Glutamatergic neuron (in vitro differentiated cells): ENCODE results near the gene SNX24. TPM values are rescaled to one million over a fixed set of nuclear protein-coding genes. Genes with fewer than 3 reads are reported as not detected.

Experiments
- DNase-seq: peaks from one replicate; pipeline ENCODE4 v3.0.0; 2022
- H3K27ac Mint-ChIP-seq: one replicate; pipeline ENCODE4 v1.8.0; 2020; ENCODE audit warnings: mild to moderate bottlenecking, mixed read lengths, inconsistent platforms; ENCODE audit not compliant: unreplicated experiment
- H3K27me3 Mint-ChIP-seq: one replicate; pipeline ENCODE4 v1.8.0; 2020; ENCODE audit warnings: mild to moderate bottlenecking, moderate library complexity, mixed read lengths, inconsistent platforms; ENCODE audit not compliant: unreplicated experiment
- H3K36me3 Mint-ChIP-seq: one replicate; pipeline ENCODE4 v1.8.0; 2020; ENCODE audit warnings: mild to moderate bottlenecking, mixed read lengths, inconsistent platforms; ENCODE audit not compliant: unreplicated experiment
- H3K4me1 Mint-ChIP-seq: one replicate; pipeline ENCODE4 v1.8.0; 2020; ENCODE audit warnings: mild to moderate bottlenecking, low read depth, mixed read lengths, inconsistent platforms; ENCODE audit not compliant: unreplicated experiment
- H3K4me3 Mint-ChIP-seq: one replicate; pipeline ENCODE4 v1.8.0; 2020; ENCODE audit warnings: mild to moderate bottlenecking, mixed read lengths, inconsistent platforms; ENCODE audit not compliant: unreplicated experiment
- H3K9me3 Mint-ChIP-seq: one replicate; pipeline ENCODE4 v1.8.0; 2020; ENCODE audit warnings: mild to moderate bottlenecking, moderate library complexity, mixed read lengths, inconsistent platforms; ENCODE audit not compliant: unreplicated experiment
- total RNA-seq: library from RNA; stranded (reverse); fragmentation: NEBNext Ultra II Directional; extraction: Animal tissue kit (Norgen Biotek cat#: 25700); gene quantifications from one replicate; pipeline ENCODE4 v1.2.1, GENCODE V29; 2021; ENCODE audit not compliant: unreplicated experiment
- TF ChIP-seq, protein P1 (sequence below): fragments of 200-600 bp; sonication (generic); IDR thresholded peaks from one replicate; pipeline ENCODE4 v1.5.0; 2021; ENCODE audit not compliant: partially characterized antibody, unreplicated experiment

SNX24 gene
- total RNA-seq, 1 donor from 2014 or later, result 21.8 TPM

DNA sequence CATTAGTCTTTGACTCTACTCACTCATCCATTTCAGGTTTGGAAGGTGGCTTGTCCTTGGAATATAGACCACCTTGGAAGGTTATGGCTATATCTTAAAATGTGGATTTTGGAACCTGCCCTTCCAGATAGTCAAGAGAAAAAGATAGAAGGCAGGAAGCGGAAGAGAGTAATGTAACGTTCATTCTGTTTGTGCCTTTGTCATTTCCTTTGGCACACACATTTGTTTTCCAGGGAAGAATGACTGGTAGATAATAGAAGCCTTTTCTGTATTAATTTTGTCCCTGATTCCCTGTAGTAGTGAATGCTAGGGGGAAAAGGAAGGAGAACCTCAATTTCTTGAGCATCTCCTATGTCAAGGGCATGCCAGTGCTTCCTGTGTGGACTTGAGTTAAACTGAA is 136.4 kb downstream of the SNX24 start:
- H3K4me3 Mint-ChIP-seq, result no peak overlapping the region
- H3K27me3 Mint-ChIP-seq, result no peaks in the 10 kb centered on the region
- H3K4me1 Mint-ChIP-seq, result peaks cover 32% of the 10 kb centered on the region
- TF ChIP-seq, protein P1, sequence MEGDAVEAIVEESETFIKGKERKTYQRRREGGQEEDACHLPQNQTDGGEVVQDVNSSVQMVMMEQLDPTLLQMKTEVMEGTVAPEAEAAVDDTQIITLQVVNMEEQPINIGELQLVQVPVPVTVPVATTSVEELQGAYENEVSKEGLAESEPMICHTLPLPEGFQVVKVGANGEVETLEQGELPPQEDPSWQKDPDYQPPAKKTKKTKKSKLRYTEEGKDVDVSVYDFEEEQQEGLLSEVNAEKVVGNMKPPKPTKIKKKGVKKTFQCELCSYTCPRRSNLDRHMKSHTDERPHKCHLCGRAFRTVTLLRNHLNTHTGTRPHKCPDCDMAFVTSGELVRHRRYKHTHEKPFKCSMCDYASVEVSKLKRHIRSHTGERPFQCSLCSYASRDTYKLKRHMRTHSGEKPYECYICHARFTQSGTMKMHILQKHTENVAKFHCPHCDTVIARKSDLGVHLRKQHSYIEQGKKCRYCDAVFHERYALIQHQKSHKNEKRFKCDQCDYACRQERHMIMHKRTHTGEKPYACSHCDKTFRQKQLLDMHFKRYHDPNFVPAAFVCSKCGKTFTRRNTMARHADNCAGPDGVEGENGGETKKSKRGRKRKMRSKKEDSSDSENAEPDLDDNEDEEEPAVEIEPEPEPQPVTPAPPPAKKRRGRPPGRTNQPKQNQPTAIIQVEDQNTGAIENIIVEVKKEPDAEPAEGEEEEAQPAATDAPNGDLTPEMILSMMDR, result no peak
- DNase-seq, result no peak
- no peaks in the 10 kb centered on the region for H3K36me3 Mint-ChIP-seq
- no peak overlapping the region for H3K27ac Mint-ChIP-seq
- H3K9me3 Mint-ChIP-seq, result no peaks in the 10 kb centered on the region

GRCh38 chr5:122982376-122982775 is 137.0 kb downstream of the SNX24 start:
- Mint-ChIP-seq H3K4me1 (peaks cover 27% of the 10 kb centered on the region), H3K4me3 (no peak overlapping the region), H3K27me3 (no peaks in the 10 kb centered on the region), H3K36me3 (no peaks in the 10 kb centered on the region), H3K27ac (no peak overlapping the region), H3K9me3 (no peaks in the 10 kb centered on the region)
- TF ChIP-seq, protein P1, result no peak
- no peak for DNase-seq

- DNase-seq, result no peak
- Mint-ChIP-seq H3K4me1 (peaks cover 12% of the 10 kb centered on the region), H3K9me3 (no peaks in the 10 kb centered on the region), H3K36me3 (no peaks in the 10 kb centered on the region), H3K27ac (no peak overlapping the region), H3K27me3 (no peaks in the 10 kb centered on the region), H3K4me3 (no peak overlapping the region)
- TF ChIP-seq, protein P1, result no peak
These were observed 139.0 kb downstream of the SNX24 start for GRCh38 chr5:122984425-122984824.

DNA sequence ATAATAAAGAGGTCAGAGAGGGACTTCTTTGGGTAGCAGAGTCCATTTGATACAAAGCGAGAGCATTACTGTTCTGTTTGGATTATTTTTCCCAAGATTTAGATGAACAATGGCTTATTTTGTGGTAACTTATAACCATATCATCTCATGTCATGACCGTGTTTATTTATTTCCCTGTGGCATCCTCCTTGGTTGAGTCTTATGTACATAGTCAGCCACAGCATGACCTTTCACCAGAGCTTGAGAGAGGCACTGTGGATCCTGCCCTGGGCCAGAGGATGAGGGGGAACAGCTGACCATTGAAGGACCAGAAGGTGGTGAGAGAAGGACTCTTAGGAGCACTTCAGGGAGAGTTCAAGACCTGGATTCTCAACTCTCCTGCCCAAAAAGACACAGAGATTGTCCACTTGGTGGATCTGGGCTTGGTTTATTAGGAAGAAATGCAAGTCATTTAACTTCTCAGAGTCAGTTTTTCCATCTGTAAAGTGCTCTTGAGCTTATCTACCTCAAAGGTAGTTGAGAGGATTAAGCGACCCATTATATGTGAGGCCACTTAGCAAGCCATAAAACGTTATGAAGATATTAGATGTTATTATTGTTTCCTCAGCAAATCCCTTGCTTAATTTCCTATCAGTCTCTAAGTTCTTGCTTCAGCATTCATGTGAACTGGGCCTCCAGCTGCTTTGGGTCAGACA is 139.7 kb downstream of the SNX24 start:
- TF ChIP-seq, protein P1, result no peak
- no peaks in the 10 kb centered on the region for H3K27me3 Mint-ChIP-seq
- no peak overlapping the region for H3K4me3 Mint-ChIP-seq
- H3K36me3 Mint-ChIP-seq, result no peaks in the 10 kb centered on the region
- peaks cover 6% of the 10 kb centered on the region for H3K4me1 Mint-ChIP-seq
- no peak for DNase-seq
- H3K9me3 Mint-ChIP-seq, result no peaks in the 10 kb centered on the region
- no peak overlapping the region for H3K27ac Mint-ChIP-seq

- Mint-ChIP-seq H3K4me3 (no peak overlapping the region), H3K4me1 (peaks cover 6% of the 10 kb centered on the region), H3K36me3 (no peaks in the 10 kb centered on the region), H3K27ac (no peak overlapping the region), H3K9me3 (no peaks in the 10 kb centered on the region), H3K27me3 (no peaks in the 10 kb centered on the region)
- TF ChIP-seq, protein P1, result no peak
- no peak for DNase-seq
These were observed 140.7 kb downstream of the SNX24 start for GRCh38 chr5:122985954-122986721.
